ENCODE measurements around the gene ZFPM1.

Gene ZFPM1

DNA sequence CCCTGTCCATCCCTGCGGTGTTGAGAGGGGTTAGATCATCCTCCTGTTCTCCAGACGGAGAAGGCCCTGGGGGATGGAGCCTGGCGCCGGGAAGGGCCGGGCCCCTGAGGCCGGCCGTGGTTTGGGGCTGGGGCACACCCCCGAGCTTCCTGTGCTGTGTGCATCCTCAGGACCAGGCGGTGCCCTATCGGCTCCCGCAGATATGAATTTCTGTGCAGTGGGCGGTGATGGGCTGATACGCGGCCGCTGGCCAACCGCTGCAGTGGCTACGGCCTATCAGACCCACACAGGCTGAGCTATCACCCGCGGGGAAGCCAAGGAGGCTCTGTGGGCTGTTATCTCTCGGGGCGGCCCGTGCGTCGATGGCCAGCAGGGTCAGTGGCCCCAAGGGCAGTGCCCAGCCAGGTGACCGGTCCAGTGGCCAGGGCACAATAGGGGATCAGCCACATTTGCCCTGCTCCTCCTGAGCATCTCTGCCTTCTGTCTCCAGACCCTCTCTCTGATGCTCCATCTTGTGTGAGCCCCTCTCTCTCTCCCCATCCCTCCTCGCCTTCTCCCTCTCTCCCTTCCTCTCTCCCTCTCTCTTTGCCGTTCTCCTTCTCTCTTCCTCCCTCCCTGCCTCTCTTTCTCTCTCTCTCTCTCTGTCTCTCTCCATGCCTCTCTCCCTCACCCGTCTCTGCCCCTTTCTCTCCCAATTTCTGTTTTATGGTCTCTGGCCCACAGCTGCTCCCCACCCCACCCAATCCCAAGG, 38.7 kb downstream of the ZFPM1 start:
- Histone ChIP-seq H3K79me2 (ENCODE audit: control insufficient read depth, insufficient read depth, low read length, poor library complexity) (no peaks in the 10 kb centered on the region), H3K9ac (ENCODE audit: low read length) (no peak overlapping the region), H2BK12ac (ENCODE audit: low read length) (no peak overlapping the region), H3K23ac (ENCODE audit: low read length) (no peak overlapping the region), H3K9me3 (ENCODE audit: insufficient read depth, low read depth, low read length) (no peaks in the 10 kb centered on the region), H3K36me3 (ENCODE audit: control insufficient read depth in 1 of 2, insufficient read depth in 2 of 2, low read length in 2 of 2) (peaks cover 12 to 15% of the 10 kb centered on the region in 2 experiments), H3K4ac (ENCODE audit: low read depth, low read length) (no peak overlapping the region), H3K4me3 (ENCODE audit: low read depth, low read length) (no peak overlapping the region), H3K14ac (ENCODE audit: low read length) (no peak overlapping the region), H2BK120ac (ENCODE audit: insufficient read depth, low read length, poor library complexity) (no peak overlapping the region), H3K4me1 (ENCODE audit: control insufficient read depth in 1 of 2, insufficient read depth in 2 of 2, low read length in 2 of 2) (no peaks in the 10 kb centered on the region), H3K27me3 (ENCODE audit: insufficient read depth, low read length) (no peaks in the 10 kb centered on the region), H2AFZ (ENCODE audit: insufficient read depth, low read length, poor library complexity) (no peak overlapping the region), H3K18ac (ENCODE audit: low read length) (no peak overlapping the region), H2AK5ac (ENCODE audit: low read length) (no peak overlapping the region), H3K4me2 (ENCODE audit: low read length) (no peak overlapping the region), H4K8ac (ENCODE audit: low read depth, low read length) (no peak overlapping the region), H4K12ac (ENCODE audit: low read depth, low read length) (no peak overlapping the region), H3K79me1 (ENCODE audit: low read length) (no peaks in the 10 kb centered on the region), H3K27ac (ENCODE audit: low read depth, low read length) (no peak overlapping the region), H2BK5ac (ENCODE audit: low read depth, low read length, poor library complexity) (no peak overlapping the region), H4K91ac (ENCODE audit: low read depth, low read length) (no peak overlapping the region)
- WGBS (ENCODE audit: extremely low coverage, insufficient coverage, insufficient read length): no CpG with 5 or more reads among the region's 28 CpGs
- no peak for DNase-seq

- Histone ChIP-seq H4K8ac (ENCODE audit: low read depth, low read length) (no peak overlapping the region), H3K27ac (ENCODE audit: low read depth, low read length) (no peak overlapping the region), H3K18ac (ENCODE audit: low read length) (no peak overlapping the region), H3K4ac (ENCODE audit: low read depth, low read length) (no peak overlapping the region), H2BK12ac (ENCODE audit: low read length) (no peak overlapping the region), H3K4me2 (ENCODE audit: low read length) (no peak overlapping the region), H2AFZ (ENCODE audit: insufficient read depth, low read length, poor library complexity) (no peak overlapping the region), H3K23ac (ENCODE audit: low read length) (no peak overlapping the region), H2BK120ac (ENCODE audit: insufficient read depth, low read length, poor library complexity) (no peak overlapping the region), H2AK5ac (ENCODE audit: low read length) (no peak overlapping the region), H3K4me1 (ENCODE audit: control insufficient read depth in 1 of 2, insufficient read depth in 2 of 2, low read length in 2 of 2) (no peaks in the 10 kb centered on the region), H3K79me1 (ENCODE audit: low read length) (no peaks in the 10 kb centered on the region), H3K27me3 (ENCODE audit: insufficient read depth, low read length) (no peaks in the 10 kb centered on the region), H3K79me2 (ENCODE audit: control insufficient read depth, insufficient read depth, low read length, poor library complexity) (no peaks in the 10 kb centered on the region), H3K9me3 (ENCODE audit: insufficient read depth, low read depth, low read length) (no peaks in the 10 kb centered on the region), H3K36me3 (ENCODE audit: control insufficient read depth in 1 of 2, insufficient read depth in 2 of 2, low read length in 2 of 2) (peaks cover 12 to 14% of the 10 kb centered on the region in 2 experiments), H4K91ac (ENCODE audit: low read depth, low read length) (no peak overlapping the region), H3K9ac (ENCODE audit: low read length) (no peak overlapping the region), H3K14ac (ENCODE audit: low read length) (no peak overlapping the region), H4K12ac (ENCODE audit: low read depth, low read length) (no peak overlapping the region), H3K4me3 (ENCODE audit: low read depth, low read length) (no peak overlapping the region), H2BK5ac (ENCODE audit: low read depth, low read length, poor library complexity) (no peak overlapping the region)
- no peak for DNase-seq
- WGBS (ENCODE audit: extremely low coverage, insufficient coverage, insufficient read length): no CpG with 5 or more reads among the region's 24 CpGs
These were observed 40.8 kb downstream of the ZFPM1 start for GRCh38 chr16:88493879-88494278.

DNA sequence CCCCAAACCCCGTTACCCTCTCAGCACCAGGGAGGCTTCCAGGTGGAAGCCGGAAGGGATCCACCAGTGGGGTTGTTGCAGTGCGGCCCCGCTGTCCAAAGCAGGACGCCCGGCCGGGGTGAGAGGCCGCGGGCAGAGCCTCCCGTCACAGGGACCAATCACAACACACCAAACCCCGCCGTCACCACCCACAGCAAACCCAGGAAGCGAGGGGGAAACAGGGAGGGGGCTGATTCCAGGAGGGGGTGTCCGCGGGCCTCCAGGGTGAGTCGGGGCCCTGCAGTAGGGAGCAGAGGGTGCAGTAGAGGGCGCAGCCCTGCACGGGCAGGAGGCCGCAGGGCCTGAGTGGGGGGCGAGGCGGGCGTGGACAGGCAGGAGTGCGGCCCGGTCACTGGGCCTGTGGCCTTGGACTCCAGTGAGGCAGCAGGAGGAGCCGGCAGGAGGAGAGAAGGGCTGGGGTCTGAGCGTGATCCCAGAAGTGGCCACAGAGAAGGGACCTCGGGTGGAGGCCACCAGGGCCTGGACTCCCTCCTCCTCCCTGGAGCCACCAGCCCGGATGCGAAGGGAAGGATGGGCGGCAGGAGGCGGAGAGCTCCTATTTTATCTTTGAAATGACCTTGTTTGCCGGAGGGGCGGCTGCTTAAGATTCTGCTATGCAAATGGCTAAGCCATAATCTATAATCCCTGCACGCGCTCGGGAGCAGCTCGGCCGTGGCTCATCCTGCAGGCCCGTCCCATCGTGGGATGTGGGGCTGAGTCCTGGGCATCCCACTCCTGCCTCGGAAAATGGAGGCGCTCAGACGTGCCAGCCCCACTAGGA, 41.5 kb downstream of the ZFPM1 start:
- no peak overlapping the region for H3K9ac ChIP-seq (ENCODE audit: low read length)

DNA sequence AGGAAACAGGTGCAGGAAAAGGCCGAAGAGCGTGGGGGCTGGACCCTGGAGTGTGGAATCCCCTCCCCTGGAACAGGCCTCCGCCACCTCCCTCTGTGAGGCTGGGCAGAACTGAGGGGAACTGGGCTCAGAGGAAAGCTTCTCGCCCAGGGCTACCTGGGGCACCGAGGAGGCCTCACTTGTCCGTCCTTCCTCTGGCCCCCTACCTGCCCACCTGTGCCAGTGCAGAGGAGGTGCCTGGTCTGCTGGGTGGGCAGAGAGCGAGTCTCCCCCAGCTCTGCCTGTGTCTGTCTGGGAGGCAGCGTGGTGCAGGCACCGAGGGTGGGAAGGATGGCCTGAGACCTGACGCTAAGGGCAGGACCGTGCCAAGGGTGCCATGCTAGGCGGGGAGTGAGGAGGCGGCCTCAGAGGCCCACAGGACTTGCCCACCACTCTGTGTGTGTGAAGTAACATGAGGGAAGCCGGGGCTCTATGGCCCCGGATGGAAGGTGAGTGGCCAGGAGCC, 42.2 kb downstream of the ZFPM1 start:
- no peak overlapping the region for H4K91ac ChIP-seq (ENCODE audit: low read depth, low read length)
- H3K23ac ChIP-seq (ENCODE audit: low read length): no peak overlapping the region
- H3K27me3 ChIP-seq (ENCODE audit: insufficient read depth, low read length): no peaks in the 10 kb centered on the region
- no peaks in the 10 kb centered on the region for H3K79me2 ChIP-seq (ENCODE audit: control insufficient read depth, insufficient read depth, low read length, poor library complexity)
- no peak overlapping the region for H4K12ac ChIP-seq (ENCODE audit: low read depth, low read length)
- H2AK5ac ChIP-seq (ENCODE audit: low read length): no peak overlapping the region
- no peak overlapping the region for H2AFZ ChIP-seq (ENCODE audit: insufficient read depth, low read length, poor library complexity)
- no peak for DNase-seq
- no peak overlapping the region for H3K18ac ChIP-seq (ENCODE audit: low read length)
- H3K4me3 ChIP-seq (ENCODE audit: low read depth, low read length): no peak overlapping the region
- no peak overlapping the region for H3K9ac ChIP-seq (ENCODE audit: low read length)
- WGBS (ENCODE audit: extremely low coverage, insufficient coverage, insufficient read length): no CpG with 5 or more reads among the region's 15 CpGs
- no peak overlapping the region for H4K8ac ChIP-seq (ENCODE audit: low read depth, low read length)
- no peak overlapping the region for H2BK120ac ChIP-seq (ENCODE audit: insufficient read depth, low read length, poor library complexity)
- no peak overlapping the region for H2BK5ac ChIP-seq (ENCODE audit: low read depth, low read length, poor library complexity)
- H3K27ac ChIP-seq (ENCODE audit: low read depth, low read length): no peak overlapping the region
- H3K79me1 ChIP-seq (ENCODE audit: low read length): no peaks in the 10 kb centered on the region
- no peak overlapping the region for H3K4me2 ChIP-seq (ENCODE audit: low read length)
- H3K4ac ChIP-seq (ENCODE audit: low read depth, low read length): no peak overlapping the region
- peaks cover 2 to 5% of the 10 kb centered on the region in 2 experiments for H3K36me3 ChIP-seq (ENCODE audit: control insufficient read depth in 1 of 2, insufficient read depth in 2 of 2, low read length in 2 of 2)
- H3K9me3 ChIP-seq (ENCODE audit: insufficient read depth, low read depth, low read length): no peaks in the 10 kb centered on the region
- H3K4me1 ChIP-seq (ENCODE audit: control insufficient read depth in 1 of 2, insufficient read depth in 2 of 2, low read length in 2 of 2): no peaks in the 10 kb centered on the region
- no peak overlapping the region for H2BK12ac ChIP-seq (ENCODE audit: low read length)
- H3K14ac ChIP-seq (ENCODE audit: low read length): no peak overlapping the region

More for the DNA sequence above, 41.5 kb downstream of the ZFPM1 start:
- no CpG with 5 or more reads among the region's 43 CpGs for WGBS (ENCODE audit: extremely low coverage, insufficient coverage, insufficient read length)
- H2BK5ac ChIP-seq (ENCODE audit: low read depth, low read length, poor library complexity): no peak overlapping the region
- H4K8ac ChIP-seq (ENCODE audit: low read depth, low read length): no peak overlapping the region
- no peak for DNase-seq
- peaks cover 6 to 8% of the 10 kb centered on the region in 2 experiments for H3K36me3 ChIP-seq (ENCODE audit: control insufficient read depth in 1 of 2, insufficient read depth in 2 of 2, low read length in 2 of 2)
- H3K79me1 ChIP-seq (ENCODE audit: low read length): no peaks in the 10 kb centered on the region
- no peak overlapping the region for H4K12ac ChIP-seq (ENCODE audit: low read depth, low read length)
- H3K9me3 ChIP-seq (ENCODE audit: insufficient read depth, low read depth, low read length): no peaks in the 10 kb centered on the region
- H2AFZ ChIP-seq (ENCODE audit: insufficient read depth, low read length, poor library complexity): no peak overlapping the region
- H3K79me2 ChIP-seq (ENCODE audit: control insufficient read depth, insufficient read depth, low read length, poor library complexity): no peaks in the 10 kb centered on the region
- no peaks in the 10 kb centered on the region for H3K4me1 ChIP-seq (ENCODE audit: control insufficient read depth in 1 of 2, insufficient read depth in 2 of 2, low read length in 2 of 2)
- H3K27ac ChIP-seq (ENCODE audit: low read depth, low read length): no peak overlapping the region
- H3K4me3 ChIP-seq (ENCODE audit: low read depth, low read length): no peak overlapping the region
- no peak overlapping the region for H2BK12ac ChIP-seq (ENCODE audit: low read length)
- H3K23ac ChIP-seq (ENCODE audit: low read length): no peak overlapping the region
- no peak overlapping the region for H3K14ac ChIP-seq (ENCODE audit: low read length)
- H3K4ac ChIP-seq (ENCODE audit: low read depth, low read length): no peak overlapping the region
- H2BK120ac ChIP-seq (ENCODE audit: insufficient read depth, low read length, poor library complexity): no peak overlapping the region
- H4K91ac ChIP-seq (ENCODE audit: low read depth, low read length): no peak overlapping the region
- H3K18ac ChIP-seq (ENCODE audit: low read length): no peak overlapping the region
- no peak overlapping the region for H2AK5ac ChIP-seq (ENCODE audit: low read length)
- H3K4me2 ChIP-seq (ENCODE audit: low read length): no peak overlapping the region
- H3K27me3 ChIP-seq (ENCODE audit: insufficient read depth, low read length): no peaks in the 10 kb centered on the region

Measured in trophoblast cell (in vitro differentiated cells and primary cell).